GM21515 (cell line): ENCODE measurements around the gene DBF4B.
"Not testable (repeated sequence)": the region's sequence is repeated elsewhere in the genome, so short reads cannot be mapped to it uniquely, and the experiment has no call there.

ENCODE experiments used
- ATAC-seq: cut with Tn5 transposase; IDR thresholded peaks from one replicate; pipeline ENCODE4 v1.9.1; 2021; ENCODE audit not compliant: unreplicated experiment

Gene DBF4B, protein sequence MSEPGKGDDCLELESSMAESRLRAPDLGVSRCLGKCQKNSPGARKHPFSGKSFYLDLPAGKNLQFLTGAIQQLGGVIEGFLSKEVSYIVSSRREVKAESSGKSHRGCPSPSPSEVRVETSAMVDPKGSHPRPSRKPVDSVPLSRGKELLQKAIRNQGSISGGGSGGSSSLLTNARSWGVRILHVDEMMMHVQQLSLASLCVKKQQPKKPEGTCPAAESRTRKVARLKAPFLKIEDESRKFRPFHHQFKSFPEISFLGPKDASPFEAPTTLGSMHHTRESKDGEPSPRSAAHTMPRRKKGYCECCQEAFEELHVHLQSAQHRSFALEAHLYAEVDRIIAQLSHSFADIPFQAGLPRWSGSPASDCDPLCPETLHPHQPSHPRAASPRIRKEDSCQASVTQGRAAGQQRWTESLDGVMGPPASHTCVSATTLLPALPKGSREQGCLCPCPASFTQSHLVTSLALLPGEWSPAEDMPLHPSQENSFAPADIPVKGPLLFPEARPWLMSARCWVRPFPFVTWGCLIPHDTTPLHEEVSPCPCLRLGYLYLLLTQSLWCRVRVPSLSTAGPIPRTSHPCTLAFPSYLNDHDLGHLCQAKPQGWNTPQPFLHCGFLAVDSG

GRCh38 chr17:44708401-44709263 is at the start of gene DBF4B:
Gene DBF4B, plus strand, starts transcription at chr17:44708665. Its CDS starts 156 bp downstream, at chr17:44708821.
- no peak for ATAC-seq

- no peak for ATAC-seq
Observed at GRCh38 chr17:44661835-44662234, 46.6 kb upstream of the DBF4B start.

DNA sequence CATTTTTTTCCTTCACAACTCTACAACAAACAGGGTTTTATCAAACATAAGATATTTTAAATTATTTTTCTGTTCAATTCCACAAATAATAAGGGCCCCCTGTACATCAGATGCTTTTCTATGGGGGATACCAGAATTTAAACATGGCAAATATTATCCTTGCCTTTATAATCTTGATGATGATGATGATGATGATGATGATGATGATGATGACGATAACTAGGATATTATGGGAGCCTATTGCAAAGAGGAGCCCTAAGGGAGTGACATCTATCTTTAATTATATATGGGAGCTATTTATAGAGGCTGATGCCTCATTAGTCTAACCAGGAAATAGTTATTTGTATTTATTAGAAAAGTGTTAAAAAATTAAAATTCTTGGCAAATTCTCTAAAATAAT is 45.4 kb upstream of the DBF4B start:
- ATAC-seq, result no peak

DNA sequence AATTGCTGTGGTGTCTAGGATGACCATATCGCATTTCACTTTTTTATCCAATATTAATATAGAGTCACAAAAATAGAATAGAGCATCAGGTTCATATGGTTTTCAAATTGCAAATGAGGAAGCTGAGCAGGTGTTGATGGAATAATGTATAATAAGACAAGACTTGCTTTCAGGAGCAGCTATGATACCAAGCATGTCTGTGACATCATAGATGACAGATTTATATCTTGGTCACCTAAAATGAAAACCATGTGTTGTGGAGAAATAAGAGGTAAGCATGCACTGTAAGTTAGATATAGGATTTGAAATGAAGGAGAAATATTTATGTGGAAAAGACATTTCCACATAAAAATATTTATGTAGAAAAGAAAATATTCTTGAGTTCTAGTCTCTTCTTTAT is 43.6 kb upstream of the DBF4B start:
- ATAC-seq, result no peak

DNA sequence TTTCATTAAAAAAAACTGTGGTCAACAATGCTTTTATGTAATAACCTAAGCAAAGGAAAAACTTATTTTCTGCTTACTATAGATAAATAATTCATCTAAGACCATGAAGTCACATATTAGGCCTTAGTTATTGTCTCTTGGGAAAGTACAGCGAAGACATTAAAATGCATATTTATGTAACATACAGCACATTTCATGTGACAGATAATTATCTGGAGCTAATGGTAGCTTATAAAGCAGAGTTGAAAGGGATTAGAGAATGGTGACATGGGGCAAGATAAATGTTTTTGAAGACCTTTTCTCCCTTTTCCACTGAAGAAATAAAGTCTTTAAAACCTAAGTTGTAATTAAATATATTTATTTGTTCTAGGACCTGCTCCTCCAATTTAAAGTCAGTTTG is 42.5 kb upstream of the DBF4B start:
- no peak for ATAC-seq

DNA sequence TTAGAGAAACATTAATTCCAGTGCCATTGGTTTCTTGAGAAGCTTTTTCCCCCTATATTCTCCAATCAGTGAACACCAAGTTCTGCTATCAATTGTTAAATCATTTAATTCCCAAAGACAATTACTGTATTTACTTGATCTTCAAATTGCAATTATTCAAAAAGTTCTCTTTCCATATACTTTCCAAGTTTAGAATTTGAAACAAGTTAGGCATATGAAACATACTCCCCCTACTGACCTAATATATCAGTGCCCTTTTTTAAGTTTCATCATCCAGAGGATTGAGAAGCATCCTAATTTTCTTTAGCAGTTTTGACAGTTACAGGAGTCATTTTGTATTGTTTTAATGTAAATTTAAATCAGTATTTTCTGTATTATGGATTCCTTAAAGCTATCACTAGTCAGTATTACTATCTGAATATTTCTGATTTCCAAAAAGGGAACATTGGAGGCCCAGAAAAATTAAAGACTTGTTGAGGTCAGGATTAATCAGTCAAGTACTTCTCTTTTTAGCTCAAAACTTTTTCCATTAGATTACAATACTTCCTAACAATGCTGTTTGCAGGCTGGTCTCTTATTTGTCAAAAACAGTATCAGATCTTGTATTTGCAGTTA is 35.9 kb upstream of the DBF4B start:
- ATAC-seq, result no peak

DNA sequence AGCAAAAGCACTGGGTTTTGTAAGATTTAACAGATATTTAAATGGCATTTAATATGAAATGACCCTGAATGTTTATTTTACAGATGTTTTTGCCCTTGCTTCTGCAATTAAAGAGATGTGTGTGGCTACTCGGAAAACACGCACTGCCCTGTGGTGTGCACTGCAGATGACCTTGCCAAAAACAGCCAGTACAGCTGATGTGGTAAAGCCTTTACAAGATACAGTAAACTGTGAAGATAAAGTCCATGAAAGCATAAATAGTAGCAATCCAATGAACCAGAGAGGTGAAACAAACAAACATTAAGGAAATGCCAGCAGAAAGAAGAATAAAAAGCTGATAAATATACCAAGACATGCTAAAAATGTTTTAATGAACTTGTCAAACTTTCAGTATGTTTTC is 34.6 kb upstream of the DBF4B start:
- ATAC-seq, result no peak

GRCh38 chr17:44677136-44677535 is 31.3 kb upstream of the DBF4B start:
- ATAC-seq, result no peak

DNA sequence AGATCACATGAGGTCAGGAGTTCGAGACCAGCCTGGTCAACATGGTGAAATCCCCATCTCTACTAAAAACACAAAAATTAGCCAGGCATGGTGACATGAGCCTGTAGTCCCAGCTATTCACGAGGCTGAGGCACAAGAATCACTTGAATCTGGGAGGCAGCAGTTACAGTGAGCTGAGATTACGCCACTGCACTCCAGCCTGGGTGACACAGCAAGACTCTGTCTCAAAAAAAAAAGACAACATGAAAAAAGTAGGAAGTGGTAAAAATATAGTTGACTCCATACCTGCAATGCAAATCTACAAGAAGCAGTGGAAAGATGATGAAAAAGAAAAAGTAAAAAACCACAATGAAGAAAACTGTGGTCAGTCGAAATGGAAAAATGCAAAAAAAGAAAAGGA is 25.2 kb upstream of the DBF4B start:
- not testable (repeated sequence) for ATAC-seq

GRCh38 chr17:44687756-44688155 is 20.7 kb upstream of the DBF4B start:
- ATAC-seq, result no peak

- no peak for ATAC-seq
Observed at GRCh38 chr17:44688200-44688599, 20.3 kb upstream of the DBF4B start.

DNA sequence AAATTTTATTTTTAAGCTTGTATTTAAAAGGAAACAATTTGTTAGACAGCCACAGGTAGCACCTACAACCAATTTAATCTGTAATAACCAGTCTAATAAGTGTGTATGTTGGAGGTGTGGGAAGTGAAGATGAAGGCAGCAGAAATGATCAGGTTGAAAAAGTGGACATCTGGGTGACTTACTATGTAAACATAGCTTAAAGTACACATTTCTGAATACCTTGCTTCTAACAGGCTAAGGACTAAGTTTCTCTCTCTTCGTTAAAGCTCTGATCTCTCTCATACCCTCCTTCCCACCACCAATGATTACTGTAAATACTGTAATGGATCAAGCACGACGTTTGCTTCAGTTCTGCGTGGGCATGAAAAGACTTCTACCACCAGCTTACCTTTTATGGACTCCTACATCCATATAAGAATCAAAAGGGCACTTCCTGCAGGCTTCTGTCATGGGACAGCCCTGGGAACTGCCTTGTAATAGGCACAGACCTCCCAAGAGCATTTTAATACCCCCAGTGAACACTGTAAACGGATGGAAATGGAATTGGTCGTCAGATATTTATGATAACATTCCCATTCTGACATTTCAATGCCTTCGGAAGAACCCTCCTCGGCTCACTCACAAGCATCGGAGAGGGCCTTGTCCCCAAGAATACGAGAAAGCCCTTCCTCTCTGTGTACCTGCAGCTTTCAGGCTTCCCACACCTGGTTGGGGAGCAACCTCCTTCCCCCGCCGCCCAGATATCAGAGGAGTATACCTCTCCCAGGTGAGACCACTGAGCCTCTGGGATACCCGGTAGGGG is 19.6 kb upstream of the DBF4B start:
- ATAC-seq, result no peak

- peak; percentile 87 for ATAC-seq
Observed at GRCh38 chr17:44689477-44690217, 18.8 kb upstream of the DBF4B start, which contains the start of gene CCDC43. Gene CCDC43, minus strand, starts transcription at chr17:44689776. Its CDS starts 23 bp downstream, at chr17:44689753.

DNA sequence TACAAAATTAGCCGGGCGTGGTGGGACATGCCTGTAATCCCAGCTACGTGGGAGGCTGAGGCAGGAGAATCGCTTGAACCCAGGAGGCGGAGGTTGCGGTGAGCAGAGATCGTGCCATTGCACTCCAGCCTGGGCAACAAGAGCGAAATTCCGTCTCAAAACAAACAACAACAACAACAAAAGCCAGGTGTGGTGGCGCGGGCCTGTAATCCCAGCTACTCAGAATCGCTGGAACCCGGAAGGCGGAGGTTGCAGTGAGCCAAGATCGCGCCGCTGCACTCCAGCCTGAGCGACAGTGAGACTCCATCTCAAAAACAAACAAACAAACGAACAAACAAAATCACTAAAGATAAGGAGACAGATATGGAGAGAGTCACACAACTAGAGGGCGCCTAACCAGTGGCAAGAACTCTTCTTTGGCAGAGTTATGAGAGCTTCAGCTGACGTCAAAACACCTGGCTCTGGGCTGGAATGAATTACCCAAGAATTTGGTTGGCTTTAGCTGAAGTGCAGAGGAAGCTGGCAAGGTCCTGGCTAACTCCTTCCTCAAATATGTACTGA is 17.6 kb upstream of the DBF4B start:
- not testable (repeated sequence) for ATAC-seq

DNA sequence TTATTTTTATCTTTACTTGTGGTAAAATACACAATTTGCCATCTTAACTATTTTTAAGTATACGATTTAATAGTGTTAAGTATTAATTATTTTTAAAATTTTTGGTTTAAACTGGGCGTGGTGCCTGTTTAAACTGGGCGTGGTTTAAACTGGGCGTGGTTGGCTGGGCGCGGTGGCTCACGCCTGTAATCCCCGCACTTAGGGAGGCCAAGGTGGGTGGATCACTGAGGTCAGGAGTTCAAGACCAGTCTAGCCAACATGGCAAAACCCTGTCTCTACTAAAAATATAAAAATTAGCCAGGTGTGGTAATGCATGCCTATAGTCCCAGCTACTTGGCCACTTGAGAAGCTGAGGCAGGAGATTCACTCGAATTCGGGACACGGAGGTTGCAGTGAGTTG is 14.9 kb upstream of the DBF4B start:
- no peak for ATAC-seq

GRCh38 chr17:44700288-44700687 is 8.2 kb upstream of the DBF4B start:
- ATAC-seq, result not testable (repeated sequence)

DNA sequence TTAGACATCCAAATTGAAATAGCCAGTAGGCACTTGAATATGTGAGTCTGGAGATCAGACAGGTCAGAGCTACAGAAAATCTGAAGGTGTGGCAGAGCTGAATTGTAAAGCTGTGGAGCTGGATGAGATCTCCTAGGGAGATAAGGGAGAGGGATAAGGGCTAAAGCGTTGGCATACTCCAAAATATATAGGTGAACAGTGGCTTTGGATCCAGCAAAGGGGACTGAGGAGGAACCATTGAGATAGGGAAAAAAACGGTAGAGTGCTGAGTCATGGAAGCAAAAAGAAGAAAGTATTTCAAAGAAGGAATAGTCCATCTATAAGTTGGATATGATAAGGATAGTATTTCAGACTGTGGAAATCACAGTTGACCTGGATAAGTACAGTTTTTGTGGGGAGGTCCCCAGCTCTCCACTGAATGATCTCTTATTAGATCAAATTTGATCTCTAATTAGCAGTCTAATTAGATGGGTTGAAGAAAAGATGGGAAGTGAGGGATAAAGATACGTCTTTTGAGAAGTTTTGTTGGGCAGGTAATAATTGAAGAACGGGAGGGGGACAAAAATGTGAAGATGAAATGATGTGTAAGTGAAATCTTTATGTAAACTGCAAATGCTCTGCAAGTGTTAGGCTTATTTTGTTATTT is 587 bp upstream of the DBF4B start:
- ATAC-seq, result no peak

- no peak for ATAC-seq
Observed at GRCh38 chr17:44719444-44719843, 11.0 kb downstream of the DBF4B start.

DNA sequence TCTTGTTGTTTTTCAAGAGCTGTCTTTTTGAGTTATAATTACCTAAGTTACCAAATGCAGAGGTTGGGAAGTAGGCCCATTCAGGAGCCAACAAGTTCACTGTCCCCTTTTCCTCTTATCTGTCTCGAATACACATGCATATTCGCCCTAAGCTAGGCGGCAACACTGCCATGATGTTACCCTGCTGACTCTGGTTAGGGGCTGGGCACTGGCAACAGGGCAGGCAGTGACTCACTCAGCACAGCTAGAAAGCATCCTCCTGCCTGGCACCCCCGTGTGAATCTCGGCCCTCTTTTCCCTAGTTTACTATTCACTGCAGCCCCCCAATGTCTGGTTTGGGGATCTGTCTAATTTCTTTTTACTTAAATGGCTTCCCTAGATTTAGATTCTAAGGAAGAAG is 13.8 kb downstream of the DBF4B start:
- ATAC-seq, result no peak
